Nephron progenitor cell (in vitro differentiated cells): Measurements from ENCODE around the gene MACF1.

Experiments
- DNase-seq: peaks from one replicate; pipeline ENCODE4 v3.0.0; 2021
- H3K27ac Mint-ChIP-seq: 2 replicates; pipeline ENCODE4 v1.8.0; 2021; ENCODE audit warnings: mild to moderate bottlenecking, moderate library complexity, mixed read lengths
- H3K27me3 Mint-ChIP-seq: 2 replicates; pipeline ENCODE4 v1.8.0; 2021; ENCODE audit warnings: mild to moderate bottlenecking, low read depth, mixed read lengths; ENCODE audit not compliant: poor library complexity
- H3K36me3 Mint-ChIP-seq: 2 replicates; pipeline ENCODE4 v1.8.0; 2021; ENCODE audit warnings: low read depth, mixed read lengths
- H3K4me1 Mint-ChIP-seq: 2 replicates; pipeline ENCODE4 v1.8.0; 2021; ENCODE audit warnings: mixed read lengths
- H3K4me3 Mint-ChIP-seq: 2 replicates; pipeline ENCODE4 v1.8.0; 2021; ENCODE audit warnings: mild to moderate bottlenecking, moderate library complexity, mixed read lengths
- H3K9me3 Mint-ChIP-seq: 2 replicates; pipeline ENCODE4 v1.8.0; 2021; ENCODE audit warnings: mild to moderate bottlenecking, moderate library complexity, mixed read lengths
- CTCF ChIP-seq: fragments of 200-600 bp; sonication (generic); IDR thresholded peaks from 2 replicates; pipeline ENCODE4 v1.5.0; 2021; ENCODE audit warnings: antibody characterized with exemption

Gene MACF1

DNA sequence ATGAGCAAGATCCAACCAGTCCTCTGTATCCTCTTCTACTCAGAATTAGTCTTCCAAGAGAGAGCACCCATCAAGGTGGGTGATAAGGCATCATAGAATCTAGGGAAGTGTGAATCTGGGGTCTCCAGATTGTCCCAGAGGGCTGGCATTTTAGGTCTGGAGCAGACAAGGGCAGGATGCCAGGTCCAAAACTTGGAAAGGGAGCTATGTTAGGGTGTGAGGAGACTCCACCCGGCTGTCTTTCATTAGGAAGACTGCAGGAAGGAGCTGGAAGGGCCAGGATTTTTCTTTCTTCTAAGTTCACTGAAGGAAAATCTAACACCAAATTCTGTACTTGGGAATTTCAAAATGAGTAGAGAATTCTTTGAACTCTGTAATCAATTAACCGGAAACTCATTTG lies 200.9 kb downstream of the MACF1 start:
- peaks cover 37% of the 10 kb centered on the region for H3K4me1 Mint-ChIP-seq
- H3K27ac Mint-ChIP-seq, result no peak overlapping the region
- no peak for TF ChIP-seq CTCF
- no peak overlapping the region for H3K4me3 Mint-ChIP-seq
- peaks cover 9% of the 10 kb centered on the region for H3K36me3 Mint-ChIP-seq
- H3K27me3 Mint-ChIP-seq, result no peaks in the 10 kb centered on the region
- H3K9me3 Mint-ChIP-seq, result no peaks in the 10 kb centered on the region
- no peak for DNase-seq

- Mint-ChIP-seq H3K9me3 (no peaks in the 10 kb centered on the region), H3K27me3 (no peaks in the 10 kb centered on the region), H3K27ac (peak overlapping the region; percentile 99), H3K4me1 (peaks cover 52% of the 10 kb centered on the region), H3K36me3 (peaks cover 9% of the 10 kb centered on the region), H3K4me3 (peak overlapping the region; percentile 93)
- DNase-seq, result no peak
- TF ChIP-seq CTCF, result no peak
Observed at GRCh38 chr1:39406533-39407450, 202.3 kb downstream of the MACF1 start.

GRCh38 chr1:39407510-39407895 lies 203.0 kb downstream of the MACF1 start:
- H3K27ac Mint-ChIP-seq, result peak overlapping the region; percentile 99
- peaks cover 16% of the 10 kb centered on the region for H3K36me3 Mint-ChIP-seq
- H3K9me3 Mint-ChIP-seq, result no peaks in the 10 kb centered on the region
- H3K4me1 Mint-ChIP-seq, result peaks cover 59% of the 10 kb centered on the region
- H3K4me3 Mint-ChIP-seq, result peak overlapping the region; percentile 93
- peaks cover 2% of the 10 kb centered on the region for H3K27me3 Mint-ChIP-seq
- no peak for TF ChIP-seq CTCF
- no peak for DNase-seq

DNA sequence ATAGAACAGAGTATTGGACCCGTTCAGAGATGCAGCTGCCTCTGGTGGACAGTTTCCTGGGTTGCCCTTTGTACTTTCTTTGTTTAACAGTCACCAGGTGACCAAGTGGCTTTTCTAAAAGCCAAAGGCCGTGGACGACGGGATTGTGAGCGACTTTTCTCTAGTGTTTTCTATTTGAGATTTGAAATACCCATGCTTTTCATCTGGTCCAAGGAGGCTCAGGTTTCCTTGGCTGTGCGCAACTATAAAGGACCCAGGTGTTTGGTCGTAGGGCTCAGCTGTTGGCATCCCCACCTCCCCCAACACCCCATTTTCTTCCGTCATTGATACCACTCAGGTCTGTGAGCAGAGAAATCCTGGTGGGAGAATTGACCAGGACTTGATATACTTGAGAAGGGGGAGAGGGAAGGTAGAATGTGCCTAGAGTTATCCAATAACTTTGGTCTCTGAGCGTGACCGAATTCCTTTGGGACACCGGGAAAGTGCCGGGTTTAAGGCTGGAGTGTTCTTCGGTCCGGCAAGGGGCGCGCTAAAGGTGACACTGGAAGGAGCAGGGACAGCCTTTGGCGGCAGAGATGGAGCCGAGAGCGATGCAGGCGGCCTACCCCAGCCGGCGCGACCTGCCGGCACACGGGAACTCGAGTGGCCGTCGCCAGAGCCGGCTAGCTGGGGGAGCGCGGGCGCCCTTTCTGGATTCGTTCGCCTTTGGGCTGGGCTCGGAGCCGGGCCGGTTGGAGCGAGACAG lies 203.6 kb downstream of the MACF1 start:
- Mint-ChIP-seq H3K27ac (peak overlapping the region; percentile 99), H3K9me3 (no peaks in the 10 kb centered on the region), H3K36me3 (peaks cover 20% of the 10 kb centered on the region), H3K4me1 (peaks cover 63% of the 10 kb centered on the region), H3K27me3 (peaks cover 2% of the 10 kb centered on the region), H3K4me3 (peak overlapping the region; percentile 93)
- TF ChIP-seq CTCF, result no peak
- DNase-seq, result no peak

- Mint-ChIP-seq H3K27ac (no peak overlapping the region), H3K27me3 (peaks cover 2% of the 10 kb centered on the region), H3K4me1 (peaks cover 63% of the 10 kb centered on the region), H3K9me3 (no peaks in the 10 kb centered on the region), H3K36me3 (peaks cover 16% of the 10 kb centered on the region), H3K4me3 (peak overlapping the region; percentile 93)
- no peak for TF ChIP-seq CTCF
- peak; percentile 96 for DNase-seq
Observed at GRCh38 chr1:39408641-39409054, 204.2 kb downstream of the MACF1 start.
